Measurements from ENCODE around the gene LY6G6C. TPM values are rescaled to one million over a fixed set of nuclear protein-coding genes. Genes with fewer than 3 reads are reported as not detected.
A peak's percentile ranks its signal among the peaks of the same experiment; 100 is the strongest.

LY6G6C gene
- total and polyA plus RNA-seq, 12 donors = not detected

DNA sequence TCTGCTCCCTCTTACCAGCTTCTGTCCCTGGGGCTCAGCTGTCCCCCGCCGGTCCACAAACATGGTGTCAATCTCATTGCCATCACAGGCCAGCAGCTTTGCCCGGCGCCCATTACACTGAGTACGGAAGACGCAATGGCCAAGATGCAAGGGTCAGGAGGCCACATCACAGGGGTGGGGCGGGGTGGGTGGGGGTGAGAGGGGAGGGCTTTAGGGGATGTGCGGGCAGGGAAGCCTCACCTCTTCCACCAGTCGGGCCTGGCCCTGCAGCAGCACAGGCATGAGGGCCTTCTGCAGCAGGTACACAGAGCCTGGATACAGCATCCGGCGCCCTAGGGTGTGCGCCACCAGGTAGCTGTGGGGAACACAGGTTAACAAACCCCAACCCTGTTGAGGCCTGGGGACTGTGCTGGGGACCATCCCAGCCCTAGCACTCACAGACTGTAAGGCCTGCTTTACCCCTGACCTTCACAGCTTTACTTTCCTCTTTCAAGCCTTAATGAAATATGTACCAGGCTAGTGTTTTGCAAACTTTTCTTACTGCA is 29.9 kb downstream of the LY6G6C start:
- intact Hi-C loops (cut with DNase I) = no loop called here
- Histone ChIP-seq H3K4me3 (no peak overlapping the region), H3K9me3 (no peaks in the 10 kb centered on the region), H3K4me1 (peaks cover 0 to 4% (median 0%) of the 10 kb centered on the region in 9 donors), H3K27me3 (no peaks in the 10 kb centered on the region), H3K27ac (no peak overlapping the region), H3K36me3 (peaks cover 5 to 100% (median 79%) of the 10 kb centered on the region in 9 donors)
- TF ChIP-seq, protein P1, sequence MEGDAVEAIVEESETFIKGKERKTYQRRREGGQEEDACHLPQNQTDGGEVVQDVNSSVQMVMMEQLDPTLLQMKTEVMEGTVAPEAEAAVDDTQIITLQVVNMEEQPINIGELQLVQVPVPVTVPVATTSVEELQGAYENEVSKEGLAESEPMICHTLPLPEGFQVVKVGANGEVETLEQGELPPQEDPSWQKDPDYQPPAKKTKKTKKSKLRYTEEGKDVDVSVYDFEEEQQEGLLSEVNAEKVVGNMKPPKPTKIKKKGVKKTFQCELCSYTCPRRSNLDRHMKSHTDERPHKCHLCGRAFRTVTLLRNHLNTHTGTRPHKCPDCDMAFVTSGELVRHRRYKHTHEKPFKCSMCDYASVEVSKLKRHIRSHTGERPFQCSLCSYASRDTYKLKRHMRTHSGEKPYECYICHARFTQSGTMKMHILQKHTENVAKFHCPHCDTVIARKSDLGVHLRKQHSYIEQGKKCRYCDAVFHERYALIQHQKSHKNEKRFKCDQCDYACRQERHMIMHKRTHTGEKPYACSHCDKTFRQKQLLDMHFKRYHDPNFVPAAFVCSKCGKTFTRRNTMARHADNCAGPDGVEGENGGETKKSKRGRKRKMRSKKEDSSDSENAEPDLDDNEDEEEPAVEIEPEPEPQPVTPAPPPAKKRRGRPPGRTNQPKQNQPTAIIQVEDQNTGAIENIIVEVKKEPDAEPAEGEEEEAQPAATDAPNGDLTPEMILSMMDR (IDR thresholded peaks at IDR 0.05) = no peak
- ATAC-seq (no peak), DNase-seq (no peak)
- WGBS, 2 donors = 94 to 95% methylated on average over 12 of the region's 12 CpGs

DNA sequence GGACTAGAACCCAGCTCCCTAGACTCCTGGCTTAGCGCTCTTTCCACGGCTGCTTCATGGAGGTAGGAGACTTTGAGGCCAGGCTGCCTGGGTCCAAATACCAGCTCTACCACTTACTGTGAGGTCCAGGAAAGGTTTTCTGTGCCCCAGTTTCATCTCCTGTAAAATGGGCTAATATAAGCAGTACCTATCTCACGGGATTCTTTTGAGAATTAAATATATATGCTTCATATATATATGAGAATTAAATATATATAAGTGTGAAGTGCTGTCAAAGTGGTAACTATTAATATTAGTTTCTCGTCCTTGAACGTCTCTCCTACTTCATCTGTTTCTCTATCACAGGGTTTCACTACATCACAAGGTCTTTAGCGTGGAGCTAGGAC is 30.5 kb downstream of the LY6G6C start:
- TF ChIP-seq, protein P1 (IDR thresholded peaks at IDR 0.05) = no peak
- no peak for DNase-seq
- Histone ChIP-seq H3K9me3 (no peaks in the 10 kb centered on the region), H3K27ac (no peak overlapping the region), H3K4me1 (peaks cover 0 to 4% (median 0%) of the 10 kb centered on the region in 9 donors), H3K27me3 (no peaks in the 10 kb centered on the region), H3K4me3 (no peak overlapping the region), H3K36me3 (peaks cover 5 to 100% (median 77%) of the 10 kb centered on the region in 9 donors)
- ATAC-seq = no peak
- 89 to 92% methylated on average over 6 of the region's 6 CpGs for WGBS, 2 donors
- intact Hi-C loops (cut with DNase I) = no loop called here

DNA sequence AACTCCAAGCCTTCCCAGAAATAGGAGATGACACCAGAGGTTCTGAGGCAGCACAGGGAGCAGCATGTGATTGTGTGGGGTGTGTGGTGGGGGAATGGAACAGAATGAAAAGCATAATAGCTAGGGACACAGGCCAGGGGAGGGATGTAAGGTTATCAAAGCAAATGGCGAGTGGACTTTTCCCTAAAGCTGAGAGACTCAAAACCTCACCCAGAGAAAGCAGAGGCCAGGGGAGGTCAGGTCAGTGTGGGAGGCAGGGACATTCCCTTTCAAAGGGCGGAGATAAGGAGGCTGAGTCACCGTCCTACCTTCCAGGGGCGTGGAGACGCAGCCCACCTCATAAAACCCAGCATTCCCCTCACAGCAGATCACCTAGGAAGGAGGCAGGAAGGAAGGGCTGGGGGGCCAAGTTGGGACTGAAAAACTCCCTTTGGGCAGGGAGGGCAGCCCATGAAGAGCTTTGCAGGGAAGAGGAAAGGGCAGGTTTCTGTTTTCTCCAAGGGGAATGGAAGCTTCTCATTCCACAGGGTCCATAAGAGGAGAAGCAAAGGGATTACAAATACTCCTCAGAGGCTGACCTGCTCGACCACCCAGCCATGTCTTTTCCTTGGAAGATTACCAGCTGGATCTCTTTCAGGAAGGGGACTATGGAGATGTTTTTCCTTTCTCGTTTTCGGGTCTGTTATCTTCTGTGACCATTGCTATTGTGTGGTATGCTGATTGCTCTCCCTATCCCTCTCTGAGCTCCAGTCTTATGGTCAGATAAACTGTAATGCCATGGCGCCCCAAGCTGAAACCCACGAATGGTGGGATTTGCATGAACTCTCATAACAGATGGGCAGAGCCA is 31.1 kb downstream of the LY6G6C start:
- peak in 3 of 8 donors; percentile 32 to 49 (median 40) for ATAC-seq

More for the DNA sequence above, 31.1 kb downstream of the LY6G6C start:
- DNase-seq = no peak
- TF ChIP-seq, protein P1 (IDR thresholded peaks at IDR 0.05) = no peak
- no peak overlapping the region for H3K4me3 ChIP-seq
- no peak overlapping the region for H3K27ac ChIP-seq
- WGBS, 2 donors = 65 to 75% methylated on average over 10 of the region's 10 CpGs
- intact Hi-C loops (cut with DNase I) = no loop called here
- H3K9me3 ChIP-seq = no peaks in the 10 kb centered on the region
- H3K4me1 ChIP-seq = peaks cover 0 to 4% (median 0%) of the 10 kb centered on the region in 9 donors
- peaks cover 5 to 100% (median 75%) of the 10 kb centered on the region in 9 donors for H3K36me3 ChIP-seq
- H3K27me3 ChIP-seq = no peaks in the 10 kb centered on the region

Data from heart right ventricle (tissue), 16 donors.